ENCODE results near the gene LRRC59. TPM values are rescaled to one million over a fixed set of nuclear protein-coding genes. Genes with fewer than 3 reads are reported as not detected.

The LRRC59 gene
- total and polyA plus RNA-seq, 2 of the 4 experiments (the other 2 are of a cell fraction), result 139 to 233 TPM

GRCh38 chr17:50407921-50408320 is 10.6 kb upstream of the LRRC59 start:
- H2BK20ac ChIP-seq (ENCODE audit: low read depth, low read length), result no peak overlapping the region
- no peak overlapping the region for H2AK5ac ChIP-seq (ENCODE audit: low read depth, low read length)
- CTCF ChIA-PET, result no interaction called here
- no peaks in the 10 kb centered on the region for H3K36me3 ChIP-seq (ENCODE audit: control insufficient read depth, insufficient read depth, low read length)
- no peak overlapping the region for H2BK15ac ChIP-seq (ENCODE audit: low read depth, low read length)
- POLR2A ChIA-PET (ENCODE audit: unreplicated experiment), result no interaction called here
- in situ Hi-C loops (cut with MboI; ENCODE audit: low sequenced_read_pairs) (no loop called here), dilution Hi-C loops (cut with HindIII; ENCODE audit: low sequenced_read_pairs, unreplicated experiment) (no loop called here), intact Hi-C loops (cut with micrococcal nuclease) (no loop called here)
- peaks cover 30% of the 10 kb centered on the region for H3K27me3 ChIP-seq (ENCODE audit: control insufficient read depth, insufficient read depth, low read length)
- TF ChIP-seq FOS (IDR thresholded peaks at IDR 0.05; ENCODE audit: low read depth, low read length), result no peak
- TF ChIP-seq MAFK (IDR thresholded peaks at IDR 0.05; ENCODE audit: low read depth, low read length), result no peak
- TF ChIP-seq ELK1 (IDR thresholded peaks at IDR 0.05; ENCODE audit: borderline replicate concordance, low read depth, low read length), result no peak
- TF ChIP-seq, protein P1, sequence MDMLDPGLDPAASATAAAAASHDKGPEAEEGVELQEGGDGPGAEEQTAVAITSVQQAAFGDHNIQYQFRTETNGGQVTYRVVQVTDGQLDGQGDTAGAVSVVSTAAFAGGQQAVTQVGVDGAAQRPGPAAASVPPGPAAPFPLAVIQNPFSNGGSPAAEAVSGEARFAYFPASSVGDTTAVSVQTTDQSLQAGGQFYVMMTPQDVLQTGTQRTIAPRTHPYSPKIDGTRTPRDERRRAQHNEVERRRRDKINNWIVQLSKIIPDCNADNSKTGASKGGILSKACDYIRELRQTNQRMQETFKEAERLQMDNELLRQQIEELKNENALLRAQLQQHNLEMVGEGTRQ (IDR thresholded peaks at IDR 0.05; ENCODE audit: low read depth, low read length), result no peak
- no peak for TF ChIP-seq POLR2A (IDR thresholded peaks at IDR 0.05; ENCODE audit: low read depth, low read length)
- TF ChIP-seq RCOR1 (IDR thresholded peaks at IDR 0.05; ENCODE audit: insufficient replicate concordance, low read length), result no peak
- no peak for TF ChIP-seq SMC3 (IDR thresholded peaks at IDR 0.05; ENCODE audit: low read depth, low read length)
- no peak for TF ChIP-seq MAZ (IDR thresholded peaks at IDR 0.05; ENCODE audit: borderline replicate concordance, low read depth, low read length)
- TF ChIP-seq BHLHE40 (IDR thresholded peaks at IDR 0.05; ENCODE audit: low read depth, low read length), result no peak
- TF ChIP-seq NFE2L2 (IDR thresholded peaks at IDR 0.05; ENCODE audit: low read depth, low read length), result no peak
- no peak for TF ChIP-seq MXI1 (IDR thresholded peaks at IDR 0.05; ENCODE audit: borderline replicate concordance, low read depth, low read length)
- no CpG with 5 or more reads among the region's 4 CpGs for WGBS, 2 experiments (ENCODE audit: extremely low coverage in 2 of 2, insufficient read length in 1 of 2)
- H3K9me1 ChIP-seq (ENCODE audit: insufficient read depth, low read length), result no peaks in the 10 kb centered on the region
- no peak overlapping the region for H3K9ac ChIP-seq (ENCODE audit: low read depth, low read length)
- H3K9me3 ChIP-seq (ENCODE audit: control insufficient read depth, insufficient read depth, low read length), result no peaks in the 10 kb centered on the region
- no peak overlapping the region for H3K4me2 ChIP-seq (ENCODE audit: low read depth, low read length)
- H3K4me1 ChIP-seq (ENCODE audit: control insufficient read depth, insufficient read depth, low read length), result no peaks in the 10 kb centered on the region
- no peak overlapping the region for H2BK5ac ChIP-seq (ENCODE audit: low read depth, low read length, poor library complexity, severe bottlenecking)
- DNase-seq (no peak), ATAC-seq (ENCODE audit: low read depth) (no peak)
- H3K4ac ChIP-seq (ENCODE audit: low read depth, low read length), result no peak overlapping the region
- no peak overlapping the region for H3K4me3 ChIP-seq (ENCODE audit: insufficient read depth, low read depth, low read length)
- H3K23ac ChIP-seq (ENCODE audit: low read depth, low read length), result no peak overlapping the region
- H3K56ac ChIP-seq (ENCODE audit: extremely low read depth, insufficient read depth, low read length), result no peak overlapping the region
- H4K20me1 ChIP-seq (ENCODE audit: insufficient read depth, low read length), result no peaks in the 10 kb centered on the region
- no peak overlapping the region for H3K18ac ChIP-seq (ENCODE audit: low read depth, low read length)
- H2AFZ ChIP-seq (replicated peaks; ENCODE audit: low read length, poor library complexity), result no peak overlapping the region
- no peak overlapping the region for H3K14ac ChIP-seq (replicated peaks; ENCODE audit: low read depth, low read length)
- no peak overlapping the region for H4K91ac ChIP-seq (ENCODE audit: insufficient read depth, low read depth, low read length)
- H3K79me1 ChIP-seq (ENCODE audit: low read depth in 1 of 2, low read length in 2 of 2), result no peaks in the 10 kb centered on the region
- H2BK120ac ChIP-seq (ENCODE audit: low read depth, low read length), result no peak overlapping the region
- no peak overlapping the region for H4K8ac ChIP-seq (ENCODE audit: low read depth in 2 of 2, low read length in 2 of 2)
- no peak overlapping the region for H4K5ac ChIP-seq (ENCODE audit: low read depth, low read length)
- H2AK9ac ChIP-seq (replicated peaks; ENCODE audit: low read depth, low read length, poor library complexity), result no peak overlapping the region
- no TSS peak for BruUV-seq (replicated peaks)
- no peak overlapping the region for H3K27ac ChIP-seq (ENCODE audit: insufficient read depth, low read length)
